HG03103 (cell line): ENCODE data around the gene GAB2.

ENCODE experiments used
- ATAC-seq: cut with Tn5 transposase; IDR thresholded peaks from one replicate; pipeline ENCODE4 v1.9.1; 2021; ENCODE audit warnings: low read depth; ENCODE audit not compliant: unreplicated experiment

The GAB2 gene

GRCh38 chr11:78170874-78171549 is 246.6 kb downstream of the GAB2 start:
- no peak for ATAC-seq

GRCh38 chr11:78170413-78170812 is 247.2 kb downstream of the GAB2 start:
- ATAC-seq = no peak

GRCh38 chr11:78168539-78169477 is 248.8 kb downstream of the GAB2 start:
- ATAC-seq = no peak

GRCh38 chr11:78166855-78167469 is 250.7 kb downstream of the GAB2 start:
- ATAC-seq = no peak
